ENCODE results near the gene RFX3.

The RFX3 gene

GRCh38 chr9:3528451-3528850, 2.6 kb upstream of the RFX3 start:
- Histone ChIP-seq H3K27ac (ENCODE audit: low read depth, low read length) (no peak overlapping the region), H4K20me1 (ENCODE audit: control insufficient read depth, insufficient read depth, low read depth, low read length) (no peaks in the 10 kb centered on the region), H3F3A (ENCODE audit: control insufficient read depth, insufficient read depth) (0 out of 2 replicates have a peak, but pooled peaks cover 2% of the 10 kb centered on the region), H3K27me3 (ENCODE audit: control insufficient read depth, low read length) (no peaks in the 10 kb centered on the region), H3K9me2 (replicated peaks; ENCODE audit: control insufficient read depth, low read length) (no peaks in the 10 kb centered on the region), H3K79me2 (ENCODE audit: control insufficient read depth, low read length) (peaks cover 67% of the 10 kb centered on the region), H3K4me1 (ENCODE audit: control insufficient read depth, low read length) (peaks cover 23% of the 10 kb centered on the region), H3K36me3 (ENCODE audit: control insufficient read depth, low read length) (peaks cover 33% of the 10 kb centered on the region), H3K9me3 (ENCODE audit: control insufficient read depth, insufficient read depth, low read length) (no peaks in the 10 kb centered on the region), H3K4me2 (ENCODE audit: low read length) (peak overlapping the region; percentile 87), H3K4me3 (ENCODE audit: low read length) (peak overlapping the region; percentile 81)
- no peak for TF ChIP-seq CTCF (IDR thresholded peaks at IDR 0.05; ENCODE audit: low read depth, low read length, poor library complexity, severe bottlenecking)
- no peak for TF ChIP-seq EZH2phosphoT487 (IDR thresholded peaks at IDR 0.05; ENCODE audit: borderline replicate concordance, low read length)

GRCh38 chr9:3526997-3527940, 1.5 kb upstream of the RFX3 start:
- peak overlapping the region; percentile 81 for H3K4me3 ChIP-seq (ENCODE audit: low read length)
- peak overlapping the region; percentile 97 for H3K27ac ChIP-seq (ENCODE audit: low read depth, low read length)
- peaks cover 35% of the 10 kb centered on the region for H3K4me1 ChIP-seq (ENCODE audit: control insufficient read depth, low read length)
- H3K9me3 ChIP-seq (ENCODE audit: control insufficient read depth, insufficient read depth, low read length) = no peaks in the 10 kb centered on the region
- H3K27me3 ChIP-seq (ENCODE audit: control insufficient read depth, low read length) = no peaks in the 10 kb centered on the region
- no peaks in the 10 kb centered on the region for H3K9me2 ChIP-seq (replicated peaks; ENCODE audit: control insufficient read depth, low read length)
- peak overlapping the region; percentile 87 for H3K4me2 ChIP-seq (ENCODE audit: low read length)
- no peak for TF ChIP-seq EZH2phosphoT487 (IDR thresholded peaks at IDR 0.05; ENCODE audit: borderline replicate concordance, low read length)
- no peak for TF ChIP-seq CTCF (IDR thresholded peaks at IDR 0.05; ENCODE audit: low read depth, low read length, poor library complexity, severe bottlenecking)
- H4K20me1 ChIP-seq (ENCODE audit: control insufficient read depth, insufficient read depth, low read depth, low read length) = no peaks in the 10 kb centered on the region
- H3K36me3 ChIP-seq (ENCODE audit: control insufficient read depth, low read length) = peaks cover 41% of the 10 kb centered on the region
- H3K79me2 ChIP-seq (ENCODE audit: control insufficient read depth, low read length) = peaks cover 79% of the 10 kb centered on the region
- no peaks in the 10 kb centered on the region for H3F3A ChIP-seq (ENCODE audit: control insufficient read depth, insufficient read depth)

- Histone ChIP-seq H3K9me3 (ENCODE audit: control insufficient read depth, insufficient read depth, low read length) (no peaks in the 10 kb centered on the region), H3K9me2 (replicated peaks; ENCODE audit: control insufficient read depth, low read length) (no peaks in the 10 kb centered on the region), H3K27me3 (ENCODE audit: control insufficient read depth, low read length) (no peaks in the 10 kb centered on the region), H3K79me2 (ENCODE audit: control insufficient read depth, low read length) (peaks cover 88% of the 10 kb centered on the region), H3K4me3 (ENCODE audit: low read length) (peak overlapping the region; percentile 81), H4K20me1 (ENCODE audit: control insufficient read depth, insufficient read depth, low read depth, low read length) (no peaks in the 10 kb centered on the region), H3K36me3 (ENCODE audit: control insufficient read depth, low read length) (peaks cover 41% of the 10 kb centered on the region), H3K4me1 (ENCODE audit: control insufficient read depth, low read length) (peaks cover 42% of the 10 kb centered on the region), H3F3A (ENCODE audit: control insufficient read depth, insufficient read depth) (no peaks in the 10 kb centered on the region), H3K4me2 (ENCODE audit: low read length) (peak overlapping the region; percentile 87), H3K27ac (ENCODE audit: low read depth, low read length) (peak overlapping the region; percentile 97)
- TF ChIP-seq EZH2phosphoT487 (IDR thresholded peaks at IDR 0.05; ENCODE audit: borderline replicate concordance, low read length) = no peak
- TF ChIP-seq CTCF (IDR thresholded peaks at IDR 0.05; ENCODE audit: low read depth, low read length, poor library complexity, severe bottlenecking) = no peak
Measured at GRCh38 chr9:3526165-3526996, 580 bp upstream of the RFX3 start.

Data from DOHH2 (cell line).